Stromal cell of bone marrow (primary cell): ENCODE results near the gene RPL10A.

Experiments used
- DNase-seq: peaks from one replicate; pipeline ENCODE4 v3.0.0-alpha.2; 2012; ENCODE audit warnings: low read depth

The RPL10A gene

GRCh38 chr6:35492974-35493284 lies 24.7 kb downstream of the RPL10A start:
- no peak for DNase-seq

- no peak for DNase-seq
Measured at GRCh38 chr6:35493307-35493983, 25.2 kb downstream of the RPL10A start.

DNA sequence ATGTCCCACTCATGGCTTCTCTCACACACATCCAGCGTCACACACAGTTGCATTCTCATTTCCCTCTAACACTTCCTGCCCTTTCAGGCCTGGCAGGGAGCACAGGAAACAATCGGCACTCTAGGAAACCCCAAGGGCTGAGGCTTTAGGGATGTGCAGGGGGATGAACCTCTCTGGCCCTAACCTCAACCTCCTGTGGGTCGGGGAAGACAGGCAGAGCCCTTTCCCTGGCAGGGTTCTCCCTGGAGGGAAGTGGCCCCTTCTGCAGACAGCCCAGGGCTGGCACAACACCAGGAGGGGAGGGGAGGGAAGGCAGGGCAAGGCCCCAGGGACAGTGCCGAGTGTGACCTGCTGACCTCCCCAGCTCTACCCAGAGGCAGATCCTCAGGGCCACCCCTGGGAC lies 26.0 kb downstream of the RPL10A start:
- no peak for DNase-seq

DNA sequence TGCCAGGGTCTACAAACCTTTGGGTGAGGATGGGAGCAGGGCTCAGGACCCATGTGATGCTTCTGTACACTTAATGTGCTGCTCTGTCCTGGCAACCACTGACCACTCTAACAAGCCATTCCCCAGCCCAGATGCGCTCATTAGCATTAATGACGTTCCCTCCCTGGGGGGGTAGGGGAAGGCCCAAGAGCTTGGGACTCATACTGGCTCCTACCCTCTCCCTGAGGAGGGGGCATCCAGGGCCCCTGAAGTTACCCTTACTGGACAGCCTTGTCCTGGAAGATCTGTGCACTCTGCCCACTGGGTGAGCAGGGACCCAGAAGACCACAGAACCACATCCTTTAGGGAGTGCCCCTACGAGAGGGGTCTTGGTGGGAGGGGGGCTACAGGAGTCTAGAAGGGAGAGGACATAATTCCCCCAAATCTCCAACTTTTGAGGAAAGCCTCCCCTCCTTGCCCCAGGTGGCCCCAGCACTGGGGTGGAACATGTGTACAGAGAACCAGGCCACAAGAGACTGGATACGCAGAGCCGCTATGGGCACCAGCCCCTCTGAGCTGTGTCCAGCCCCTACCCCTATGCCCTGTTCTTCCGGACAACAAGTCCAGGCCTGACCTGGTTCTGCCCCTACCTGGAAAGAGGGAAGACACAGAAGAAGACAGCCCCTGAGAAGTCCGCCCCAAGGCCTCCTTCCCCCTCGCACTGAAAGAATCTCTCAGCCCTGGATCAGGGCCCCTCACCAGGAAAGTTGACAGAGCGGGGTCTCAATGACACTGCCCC lies 27.2 kb downstream of the RPL10A start:
- DNase-seq: no peak

DNA sequence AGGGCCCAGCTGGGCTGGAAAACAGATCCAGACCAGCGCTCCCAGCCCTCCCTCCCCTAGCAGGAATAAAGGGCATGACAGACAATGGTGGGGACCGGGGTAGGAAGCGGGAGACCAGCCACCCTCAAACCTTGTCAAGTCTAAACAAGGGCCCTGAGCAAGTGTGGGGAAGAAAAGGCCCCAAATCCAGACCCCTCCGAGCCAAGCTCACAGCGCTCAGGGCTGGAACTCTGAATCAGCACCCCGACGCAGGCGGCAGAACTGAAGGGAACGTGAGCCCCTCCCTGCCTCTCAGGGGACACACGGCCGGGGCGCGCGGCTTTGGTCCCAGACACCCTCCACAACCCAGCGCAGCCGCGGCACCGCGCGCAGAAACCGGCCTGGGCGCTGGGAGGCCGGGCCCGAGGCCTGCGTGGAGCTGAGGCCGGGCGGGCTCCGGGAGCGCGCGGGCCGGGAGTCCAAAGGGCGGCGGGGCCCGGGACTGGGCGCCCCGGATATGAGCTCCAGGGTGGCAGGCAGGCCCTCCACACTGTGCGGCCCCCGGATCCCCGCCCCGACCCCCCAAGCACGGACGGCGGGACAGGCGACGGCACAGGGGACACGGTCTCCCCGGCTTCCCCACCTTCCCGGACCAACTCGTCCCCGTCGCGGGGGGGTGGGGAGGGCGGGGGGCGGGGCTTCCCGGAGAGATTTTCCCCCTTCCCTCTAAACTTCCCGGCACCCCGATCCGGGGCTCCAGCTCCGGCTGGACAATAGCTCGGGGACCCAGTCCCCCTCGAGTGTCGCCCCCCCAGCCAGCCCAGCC lies 28.0 kb downstream of the RPL10A start:
- no peak for DNase-seq

DNA sequence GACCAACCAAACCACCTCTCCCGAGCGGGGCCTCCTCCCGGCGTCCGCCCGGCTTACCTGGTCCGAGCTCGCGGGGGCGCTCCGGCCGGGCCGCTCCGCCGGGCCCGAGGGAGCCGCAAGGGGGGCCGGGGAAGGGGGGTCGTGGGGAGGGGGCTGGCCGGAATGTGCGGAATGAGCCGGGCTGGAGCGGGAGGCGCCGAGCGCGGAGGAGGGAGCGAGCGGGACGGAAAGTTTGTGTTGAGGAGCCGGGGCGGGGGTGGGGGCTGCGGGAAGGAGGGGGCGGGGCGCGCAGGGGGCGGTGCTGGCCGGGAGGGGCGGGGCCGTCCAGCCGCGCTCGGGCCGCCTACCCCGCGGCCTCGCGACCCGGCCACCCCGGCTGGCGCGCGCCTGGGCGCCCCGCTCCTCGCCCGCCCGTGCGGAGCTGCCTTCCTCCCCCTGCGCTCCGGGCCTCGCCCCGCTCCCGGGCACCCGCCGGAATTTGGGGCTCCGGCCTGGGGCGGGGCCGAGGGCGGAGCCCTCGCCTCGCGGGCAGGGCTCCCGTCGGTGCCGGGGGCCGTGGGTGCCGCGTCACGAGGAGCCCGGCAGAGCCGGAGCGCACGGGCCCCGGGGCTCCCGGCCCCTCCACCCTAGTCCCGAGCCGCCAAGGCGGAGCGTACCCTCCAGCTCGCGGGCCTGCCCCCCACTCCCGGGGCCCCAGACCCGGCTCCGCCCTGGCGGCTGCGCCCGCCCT lies 28.8 kb downstream of the RPL10A start, which contains the start of gene TEAD3:
Gene TEAD3 (minus strand): TSS at position 239 of the 730 bp plus-strand sequence.
- peak; percentile 44 for DNase-seq

DNA sequence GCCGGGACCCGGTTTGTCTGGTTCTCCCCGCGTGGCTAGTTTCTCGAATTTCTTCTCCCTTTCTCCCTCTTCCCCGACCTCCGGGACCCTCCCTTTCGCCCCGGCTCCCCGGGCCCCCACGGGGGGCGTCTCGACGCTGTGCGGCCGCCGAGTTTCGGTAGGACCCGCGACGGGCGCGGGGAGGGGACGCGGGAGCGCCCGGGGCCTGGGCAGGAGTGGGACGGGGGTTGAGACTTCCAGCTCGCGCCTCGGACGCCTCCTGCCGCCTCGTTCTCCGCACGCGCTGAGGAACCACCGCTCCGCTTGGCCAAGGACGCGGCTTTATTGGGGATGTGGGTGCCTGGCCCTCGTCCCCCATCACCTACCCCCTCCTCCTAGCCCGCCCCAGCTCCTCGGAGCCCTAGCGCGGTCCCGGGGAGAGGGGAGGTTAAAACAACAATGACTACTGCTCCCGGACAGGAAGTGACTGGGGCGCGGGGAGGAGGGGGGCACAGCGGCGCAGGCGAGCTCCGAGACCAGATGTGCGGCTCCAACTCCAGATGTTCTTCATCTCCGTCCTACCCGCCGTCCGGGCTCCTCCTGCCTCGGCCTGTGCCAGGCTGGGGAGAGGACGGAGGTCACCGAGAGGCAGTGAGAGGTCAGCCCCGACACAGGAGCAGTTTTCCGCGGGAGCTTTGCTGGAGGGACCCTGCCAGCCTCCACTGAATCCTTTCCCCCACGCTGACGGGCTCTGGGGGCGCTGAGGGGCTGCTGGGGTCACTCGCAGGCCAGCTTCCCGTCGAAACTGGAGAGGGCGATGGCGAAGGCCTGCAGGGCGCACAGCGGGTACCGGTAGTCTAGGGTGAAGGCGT lies 29.6 kb downstream of the RPL10A start:
- peak; percentile 46 for DNase-seq

DNA sequence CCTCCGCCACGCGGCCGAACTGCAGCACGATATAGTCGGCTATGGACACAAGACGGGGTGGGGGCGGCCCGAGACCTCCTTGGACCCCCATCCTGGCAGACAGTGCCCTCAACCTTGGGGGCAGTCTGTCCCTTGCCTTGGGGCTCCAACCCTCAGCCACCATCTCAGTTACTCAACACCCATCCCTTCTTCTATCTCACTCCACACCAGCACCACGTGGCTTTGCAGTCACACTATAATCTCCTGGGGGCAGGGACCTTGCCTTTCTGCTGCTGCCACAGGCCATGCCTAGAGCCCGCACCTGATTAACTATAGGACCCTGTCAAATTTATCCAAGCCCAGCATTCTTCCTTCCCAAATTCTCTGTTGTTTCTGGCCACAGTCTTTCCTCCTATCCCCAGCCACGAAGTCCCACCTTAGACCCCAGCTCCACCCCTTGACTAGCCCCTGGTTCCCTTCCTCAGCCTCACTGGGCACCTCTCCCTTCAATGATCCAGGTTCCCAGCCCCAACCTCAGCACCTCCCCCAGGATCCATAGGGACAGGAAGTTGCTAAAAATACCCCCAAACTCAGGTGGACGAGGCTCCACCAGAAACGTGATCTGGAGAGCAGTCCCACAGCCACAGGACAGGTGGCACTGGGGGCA lies 30.3 kb downstream of the RPL10A start:
- DNase-seq: no peak

- DNase-seq: no peak
Measured at GRCh38 chr6:35499372-35499771, 31.2 kb downstream of the RPL10A start.

GRCh38 chr6:35500782-35501181 lies 32.6 kb downstream of the RPL10A start:
- peak; percentile 54 for DNase-seq

GRCh38 chr6:35501784-35502183 lies 33.6 kb downstream of the RPL10A start:
- no peak for DNase-seq

- no peak for DNase-seq
Measured at GRCh38 chr6:35503534-35503933, 35.3 kb downstream of the RPL10A start.

DNA sequence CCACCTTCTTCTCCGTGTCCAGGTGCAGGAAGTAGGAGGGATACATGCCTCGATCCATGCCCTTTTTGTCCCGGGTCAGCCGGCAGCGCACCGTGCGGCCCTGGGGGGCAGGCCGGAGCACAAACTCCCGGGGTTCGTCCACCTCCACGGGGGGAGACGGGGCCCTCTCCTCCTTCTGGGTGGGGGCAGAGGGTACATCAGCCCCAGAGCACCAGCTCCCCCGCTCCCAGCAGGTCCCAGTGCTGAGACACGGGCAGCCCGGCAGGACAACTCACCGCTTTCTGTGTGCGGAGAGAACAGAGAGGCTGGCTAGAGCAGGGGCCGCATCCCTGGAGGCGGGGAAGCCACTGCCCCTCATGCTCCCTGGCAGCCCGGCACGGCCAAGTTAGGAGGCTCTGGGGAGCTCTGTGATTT lies 37.8 kb downstream of the RPL10A start:
- DNase-seq: no peak

DNA sequence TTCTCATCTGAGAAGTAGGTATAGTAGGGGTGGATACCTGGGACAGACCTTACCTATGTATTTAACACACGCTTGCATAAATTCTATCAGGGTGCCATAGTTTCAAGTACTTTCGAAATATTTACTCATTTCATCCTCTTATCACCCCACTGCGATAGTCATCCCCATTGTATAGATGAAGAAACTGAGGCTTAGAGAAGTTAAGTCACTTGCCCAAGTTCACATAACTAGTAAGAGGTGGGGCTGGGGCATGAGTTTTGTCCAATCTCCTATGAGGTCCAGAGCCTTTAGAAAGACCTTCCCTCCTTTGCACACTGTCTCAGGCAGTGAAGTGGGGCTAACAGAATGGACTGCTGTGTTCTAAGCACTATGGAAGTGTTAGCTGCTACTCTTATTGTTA lies 38.3 kb downstream of the RPL10A start:
- no peak for DNase-seq

GRCh38 chr6:35507221-35507620 lies 39.0 kb downstream of the RPL10A start:
- DNase-seq: no peak

DNA sequence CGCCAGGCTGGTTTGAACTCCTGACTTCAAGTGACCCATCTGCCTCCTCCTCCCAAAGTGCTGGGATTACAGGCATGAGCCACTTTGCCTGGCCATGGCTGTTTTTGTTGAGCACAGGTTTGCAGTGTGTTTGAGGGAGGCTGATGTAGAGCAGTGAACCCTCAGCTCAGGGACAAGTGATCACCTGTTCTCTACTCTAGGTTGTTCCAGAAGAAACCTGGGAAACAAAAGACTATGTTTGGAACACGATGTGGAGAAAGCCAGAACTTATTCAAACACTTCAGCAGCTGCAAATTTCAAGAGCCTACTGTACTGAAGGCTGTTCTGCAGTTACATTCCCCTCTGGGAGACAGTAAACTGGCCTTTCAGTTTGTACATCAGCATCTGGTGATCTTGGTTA lies 39.8 kb downstream of the RPL10A start:
- DNase-seq: no peak

DNA sequence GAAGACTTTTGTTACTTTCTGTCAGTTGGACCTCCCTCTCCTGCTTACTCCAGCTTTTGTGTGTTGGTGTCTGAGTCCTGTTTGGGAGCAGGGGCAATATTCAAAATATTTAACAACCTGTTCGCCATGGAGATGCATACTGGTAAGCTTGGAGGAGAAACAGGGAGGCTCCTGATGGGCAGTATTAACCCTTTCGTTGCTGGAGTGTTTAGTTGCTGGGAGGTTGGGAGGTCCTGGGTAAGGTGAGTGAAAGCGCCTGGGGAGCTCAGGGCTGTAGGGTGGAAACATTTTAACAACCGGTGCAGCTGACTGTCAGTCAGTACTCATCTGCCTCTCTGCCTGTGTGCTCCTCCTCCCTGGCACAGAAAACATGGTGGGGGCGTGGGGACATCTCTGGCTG lies 40.3 kb downstream of the RPL10A start:
- DNase-seq: no peak

- DNase-seq: no peak
Measured at GRCh38 chr6:35510916-35511561, 42.8 kb downstream of the RPL10A start.

DNA sequence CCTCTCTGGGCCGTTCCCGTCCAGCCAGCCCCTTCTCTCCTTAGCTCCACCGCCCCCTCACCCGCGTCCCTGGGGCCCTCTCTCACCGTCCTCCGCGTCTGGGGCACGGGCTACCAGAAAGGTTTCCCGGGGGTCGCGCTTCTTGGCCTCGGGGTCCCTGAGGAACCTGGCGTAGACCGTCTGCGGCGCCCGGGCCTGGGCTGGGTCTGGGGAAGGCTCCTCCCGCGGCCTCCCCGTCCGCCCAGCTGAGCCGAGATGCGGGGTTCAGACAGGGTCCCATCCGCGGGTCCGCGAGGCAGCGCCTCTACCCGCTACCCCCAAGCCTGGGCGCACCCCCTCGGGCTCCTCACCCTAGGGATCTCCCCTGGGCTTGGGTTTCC lies 43.4 kb downstream of the RPL10A start:
- DNase-seq: no peak

GRCh38 chr6:35512006-35512405 lies 43.8 kb downstream of the RPL10A start:
- DNase-seq: no peak
